GM18498 (cell line): ENCODE data around the gene L1CAM.
"Not testable (repeated sequence)": the region's sequence is repeated elsewhere in the genome, so short reads cannot be mapped to it uniquely, and the experiment has no call there.

ENCODE experiments used
- ATAC-seq: cut with Tn5 transposase; IDR thresholded peaks from one replicate; pipeline ENCODE4 v1.9.1; 2021; ENCODE audit warnings: mild to moderate bottlenecking, moderate library complexity; ENCODE audit not compliant: unreplicated experiment

Gene L1CAM

GRCh38 chrX:153832728-153833127 is 53.2 kb downstream of the L1CAM start:
- ATAC-seq: no peak

GRCh38 chrX:153831429-153832150 is 54.4 kb downstream of the L1CAM start:
- ATAC-seq: no peak

- ATAC-seq: no peak
These were observed 55.1 kb downstream of the L1CAM start for GRCh38 chrX:153830640-153831428.

GRCh38 chrX:153829799-153830639 is 56.0 kb downstream of the L1CAM start, which contains the start of gene PDZD4:
TSS of gene PDZD4 (minus strand) at chrX:153830544. CDS start at chrX:153830298, 246 bp downstream.
- ATAC-seq: no peak

- ATAC-seq: no peak
These were observed 56.5 kb downstream of the L1CAM start for GRCh38 chrX:153829549-153829798.

- ATAC-seq: no peak
These were observed 57.0 kb downstream of the L1CAM start for GRCh38 chrX:153828723-153829548.

GRCh38 chrX:153828308-153828707 is 57.7 kb downstream of the L1CAM start:
- ATAC-seq: no peak

GRCh38 chrX:153827903-153828302 is 58.1 kb downstream of the L1CAM start:
- ATAC-seq: no peak

GRCh38 chrX:153827016-153827415 is 59.0 kb downstream of the L1CAM start:
- no peak for ATAC-seq

GRCh38 chrX:153825042-153825441 is 60.9 kb downstream of the L1CAM start:
- ATAC-seq: no peak

GRCh38 chrX:153824348-153824747 is 61.6 kb downstream of the L1CAM start:
- ATAC-seq: no peak

GRCh38 chrX:153821066-153821465 is 64.9 kb downstream of the L1CAM start:
- no peak for ATAC-seq

GRCh38 chrX:153820601-153821000 is 65.4 kb downstream of the L1CAM start:
- ATAC-seq: no peak

GRCh38 chrX:153819384-153820040 is 66.5 kb downstream of the L1CAM start:
- no peak for ATAC-seq

GRCh38 chrX:153818571-153819383 is 67.2 kb downstream of the L1CAM start:
- no peak for ATAC-seq

- ATAC-seq: not testable (repeated sequence)
These were observed 67.9 kb downstream of the L1CAM start for GRCh38 chrX:153818064-153818463.

- no peak for ATAC-seq
These were observed 68.9 kb downstream of the L1CAM start for GRCh38 chrX:153816831-153817690.

GRCh38 chrX:153814591-153815315 is 71.2 kb downstream of the L1CAM start:
- no peak for ATAC-seq
